K562 (cell line): ENCODE results near the gene CALU. TPM values are rescaled to one million over a fixed set of nuclear protein-coding genes. Genes with fewer than 3 reads are reported as not detected.

Experiments
- ATAC-seq: fragments of 200-7000 bp; cut with Tn5 transposase; 3 replicates; pipeline ENCODE4 v1.9.1; 2020; ENCODE audit warnings: moderate library complexity
- BruUV-seq: library from RNA; stranded (reverse); fragments of 400-500 nt; replicated peaks from 2 replicates; lab custom pipeline; 2021; lab: Mats Ljungman, UMichigan
- CTCF ChIA-PET: fragments of 300-600 bp; formaldehyde crosslinking; extraction: SDS; loops from one replicate; lab custom pipeline; 2021; ENCODE audit warnings: low intra/inter-chr PET ratio; lab: Yijun Ruan, JAX
- POLR2A ChIA-PET: fragments of 300-600, 350-650 bp; sonication (Branson Sonifier 250); formaldehyde crosslinking; extraction: SDS; loops from one replicate; lab custom pipeline; 2021; ENCODE audit warnings: antibody characterized with exemption, inconsistent platforms; lab: Yijun Ruan, JAX
- DNase-seq, 4 experiments: peaks; one replicate each; pipeline versions ENCODE4 v3.0.0 to v3.0.0-alpha.2; 2011 to 2018; ENCODE audit warnings: low spot score in 3 of 4, mixed read lengths in 3 of 4; ENCODE audit errors: extremely low read depth in 1 of 4
- FAIRE-seq: peaks from 2 replicates; lab custom pipeline; 2011; peaks lifted over from hg19 to GRCh38; lab: Jason Lieb, UNC
- H2AFZ ChIP-seq: 2 replicates; pipeline ENCODE4 v1.6.0; 2011; ENCODE audit warnings: low read depth, low read length, control low read depth, inconsistent platforms
- H3K27ac ChIP-seq: fragments of 200-600 bp; 3 replicates; pipeline ENCODE4 v1.8.0; 2011; ENCODE audit warnings: low read depth, mild to moderate bottlenecking, control low read depth, inconsistent platforms, low read length, moderate library complexity, mixed read lengths; ENCODE audit errors: extremely low read depth
- H3K27me3 ChIP-seq, 2 experiments: fragments of 300-600 bp in 1 of 2; 2 replicates in 1 of 2; 3 replicates in 1 of 2; pipeline versions ENCODE4 v1.6.0 to v1.8.0; 2011; ENCODE audit warnings: inconsistent platforms in 2 of 2, low read length in 2 of 2, mild to moderate bottlenecking in 1 of 2, mixed read lengths in 1 of 2, moderate library complexity in 1 of 2; ENCODE audit not compliant: control insufficient read depth in 2 of 2, insufficient read depth in 2 of 2
- H3K36me3 ChIP-seq: fragments of 300-600 bp; 3 replicates; pipeline ENCODE4 v1.8.0; 2011; ENCODE audit warnings: mild to moderate bottlenecking, low read length, inconsistent platforms; ENCODE audit not compliant: control insufficient read depth, insufficient read depth
- H3K4me1 ChIP-seq, 2 experiments: fragments of 200-600 bp in 1 of 2; replicated peaks in 1 of 2; 2 replicates in 1 of 2; 3 replicates in 1 of 2; pipeline versions ENCODE4 v1.5.1 to v1.8.0; 2011; ENCODE audit warnings: inconsistent platforms in 2 of 2, low read length in 2 of 2, mild to moderate bottlenecking in 1 of 2, mixed read lengths in 1 of 2, moderate library complexity in 1 of 2; ENCODE audit not compliant: control insufficient read depth in 2 of 2, insufficient read depth in 2 of 2
- H3K4me2 ChIP-seq: 2 replicates; pipeline ENCODE4 v1.6.1; 2011; ENCODE audit warnings: low read length, control low read depth, inconsistent platforms, mixed read lengths; ENCODE audit not compliant: insufficient read depth
- H3K4me3 ChIP-seq: fragments of 200-600 bp; sonication (generic), shearing (Covaris generic); 2 replicates; pipeline ENCODE4 v1.5.1; 2016; ENCODE audit warnings: control low read depth, inconsistent platforms
- H3K79me2 ChIP-seq: fragments of 200-600 bp; 3 replicates; pipeline ENCODE4 v1.8.0; 2011; ENCODE audit warnings: low read length, inconsistent platforms; ENCODE audit not compliant: control insufficient read depth, insufficient read depth
- H3K9ac ChIP-seq, 2 experiments: 2 replicates each; pipeline versions ENCODE4 v1.6.0 to v1.6.1; 2011; ENCODE audit warnings: low read depth in 2 of 2, low read length in 2 of 2, control low read depth in 1 of 2, inconsistent platforms in 1 of 2, mild to moderate bottlenecking in 1 of 2, mixed read lengths in 1 of 2; ENCODE audit not compliant: insufficient read depth in 1 of 2
- H3K9me1 ChIP-seq: one replicate; pipeline ENCODE4 v1.6.0; 2011; ENCODE audit warnings: inconsistent platforms, mild to moderate bottlenecking, low read length, moderate library complexity; ENCODE audit not compliant: control insufficient read depth, insufficient read depth
- H3K9me3 ChIP-seq: replicated peaks from 2 replicates; pipeline ENCODE4 v1.5.1; 2011; ENCODE audit warnings: low read depth, low read length, inconsistent platforms; ENCODE audit not compliant: control insufficient read depth, insufficient read depth
- H4K20me1 ChIP-seq: replicated peaks from 2 replicates; pipeline ENCODE4 v1.6.1; 2011; ENCODE audit warnings: low read length, inconsistent platforms, mixed read lengths; ENCODE audit not compliant: control insufficient read depth, insufficient read depth
- C11orf30 ChIP-seq: fragments of 450-650 bp; IDR thresholded peaks from 2 replicates; pipeline ENCODE4 v1.6.1; 2016; ENCODE audit warnings: low read depth, mild to moderate bottlenecking
- CCAR2 ChIP-seq: fragments of 200-400 bp; formaldehyde crosslinking; IDR thresholded peaks from 2 replicates; pipeline ENCODE4 v1.6.1; 2017; ENCODE audit warnings: mild to moderate bottlenecking, low read depth, low read length
- COPS2 ChIP-seq: fragments of 450-650 bp; conservative IDR thresholded peaks from 2 replicates; pipeline ENCODE4 v1.6.1; 2016; ENCODE audit warnings: mild to moderate bottlenecking, moderate library complexity
- FOS ChIP-seq: IDR thresholded peaks from 3 replicates; pipeline ENCODE4 v1.6.1; 2011; ENCODE audit not compliant: insufficient read length; ENCODE audit errors: extremely low read depth
- FOXA3 ChIP-seq, 2 experiments: fragments of 450-650 bp in 1 of 2; sonication (generic) in 1 of 2; formaldehyde crosslinking; IDR thresholded peaks in 1 of 2; conservative IDR thresholded peaks in 1 of 2; 2 replicates each; pipeline versions ENCODE4 v1.4.0 to v1.8.0; 2020 to 2022; ENCODE audit warnings: mild to moderate bottlenecking in 2 of 2, missing genetic modification reagents in 1 of 2
- ID3 ChIP-seq, 2 experiments: fragments of 250-450 bp in 1 of 2; fragments of 450-650 bp in 1 of 2; sonication (Bioruptor Pico) in 1 of 2; IDR thresholded peaks; 2 replicates each; pipeline versions ENCODE4 v1.6.1 to v1.8.0; 2016 to 2021; ENCODE audit warnings: mild to moderate bottlenecking in 2 of 2, moderate library complexity in 2 of 2, missing compliant biosample characterization in 1 of 2, missing genetic modification characterization in 1 of 2
- KDM2B ChIP-seq: fragments of 250-450 bp; sonication (Bioruptor Pico); IDR thresholded peaks from 2 replicates; pipeline ENCODE4 v1.8.0; 2021; ENCODE audit warnings: mild to moderate bottlenecking, moderate library complexity
- MAFF ChIP-seq: IDR thresholded peaks from 2 replicates; pipeline ENCODE4 v1.6.1; 2012; ENCODE audit warnings: low read length, improper control_type of control experiment
- MAFG ChIP-seq: fragments of 450-650 bp; conservative IDR thresholded peaks from 2 replicates; pipeline ENCODE4 v1.6.1; 2016; ENCODE audit warnings: missing genetic modification characterization, missing compliant biosample characterization
- MAFK ChIP-seq: IDR thresholded peaks from 2 replicates; pipeline ENCODE4 v1.6.1; 2011; ENCODE audit warnings: low read length, improper control_type of control experiment
- MXD1 ChIP-seq: fragments of 250-450 bp; sonication (Bioruptor Pico); IDR thresholded peaks from 2 replicates; pipeline ENCODE4 v1.8.0; 2021; ENCODE audit warnings: borderline replicate concordance, mild to moderate bottlenecking, moderate library complexity; ENCODE audit not compliant: poor library complexity, severe bottlenecking
- RCOR1 ChIP-seq, 2 experiments: IDR thresholded peaks; 2 replicates each; pipeline ENCODE4 v1.6.1; 2012; ENCODE audit warnings: low read depth in 2 of 2, low read length in 2 of 2, borderline replicate concordance in 1 of 2, improper control_type of control experiment in 1 of 2
- ZKSCAN3 ChIP-seq: fragments of 250-450 bp; sonication (Bioruptor Pico); IDR thresholded peaks from 2 replicates; pipeline ENCODE4 v1.4.0; 2020
- ZNF316 ChIP-seq: fragments of 450-650 bp; IDR thresholded peaks from 2 replicates; pipeline ENCODE4 v1.6.1; 2016
- WGBS: fragments of 100-300 bp; shearing (Covaris generic); methylation state at CpG from one replicate; pipeline ENCODE4 v1.1.6; 2016; ENCODE audit warnings: low coverage, mixed read lengths; ENCODE audit not compliant: insufficient coverage; ENCODE audit errors: missing lambda C conversion rate; 5-methylcytosine and 5-hydroxymethylcytosine counted together
- in situ Hi-C: fragments of 300-500 bp; cut with MboI; formaldehyde crosslinking; loops from 4 replicates; pipeline ENCODE4 v1.15.0; 2018; ENCODE audit warnings: inconsistent platforms, mixed read lengths
- intact Hi-C: fragments of 100-400 bp; cut with micrococcal nuclease; formaldehyde crosslinking; loops from 2 replicates; pipeline ENCODE4 v1.14.2; 2022
- polyA plus RNA-seq, 8 experiments: library from polyadenylated mRNA; depleted of rRNA in 4 of 8; stranded (reverse) in 5 of 8; unstranded in 3 of 8; fragments of >200 nt; fragmentation: Nextera tagmentation in 2 of 8; fragmentation: Illumina TruSeq in 1 of 8; extraction: Ambion mirVana in 2 of 8; extraction: Trizol in 1 of 8; gene quantifications; 2 replicates each; pipeline versions ENCODE4 v1.2.1 to v1.2.3, GENCODE V29; 2011 to 2014; ENCODE audit warnings: inconsistent platforms in 1 of 8, missing spikeins in 1 of 8
- total RNA-seq, 7 experiments: library from RNA; depleted of rRNA in 6 of 7; stranded (reverse); fragments of >200 nt in 6 of 7; fragmentation: Illumina TruSeq in 2 of 7; extraction: Trizol in 2 of 7; gene quantifications; 2 replicates each; pipeline versions ENCODE4 v1.2.1 to v1.2.3, GENCODE V29; 2011 to 2021; ENCODE audit warnings: low replicate concordance in 1 of 7
- TF ChIP-seq, protein P1 (sequence below): fragments of 450-650 bp; formaldehyde crosslinking; conservative IDR thresholded peaks from 2 replicates; pipeline ENCODE4 v1.4.0; 2022; ENCODE audit warnings: mild to moderate bottlenecking, missing genetic modification characterization

The CALU gene
- total and polyA plus RNA-seq, 9 of the 15 experiments (the other 6 are each of a cell fraction or from before 2014, with no cell fraction given): 166 to 286 (median 215) TPM

DNA sequence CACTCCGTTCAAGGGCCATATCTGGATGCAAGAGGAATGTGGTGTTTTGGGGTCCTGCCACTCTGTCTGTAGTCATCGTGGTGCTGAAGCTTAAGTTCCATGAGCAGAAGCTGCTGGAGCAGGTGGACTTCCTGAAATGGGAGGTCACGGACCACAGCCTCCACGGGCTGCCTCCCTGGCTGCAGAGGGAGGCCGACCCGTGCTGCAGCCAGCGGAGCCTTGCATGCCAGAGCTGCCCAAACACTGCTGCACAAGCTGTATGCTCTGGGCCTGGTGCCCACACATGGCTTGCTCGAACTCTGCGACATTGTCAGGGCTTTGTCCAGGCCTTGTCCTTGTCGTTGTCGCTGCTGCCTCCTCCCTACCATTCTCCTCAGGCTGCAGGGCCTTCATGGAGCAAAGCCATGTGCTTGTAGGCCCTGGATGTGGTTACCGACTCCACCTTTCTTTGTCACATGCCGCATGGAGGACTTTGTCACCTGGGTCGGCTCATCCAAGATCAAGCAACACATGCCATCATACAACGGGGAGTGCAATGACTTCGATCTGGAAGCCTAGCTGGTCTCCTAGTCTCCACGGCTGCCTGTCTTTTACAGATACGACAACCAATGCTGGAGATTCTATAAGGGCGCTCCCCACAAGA is 45.7 kb upstream of the CALU start (continued):
- TF ChIP-seq, protein P1, sequence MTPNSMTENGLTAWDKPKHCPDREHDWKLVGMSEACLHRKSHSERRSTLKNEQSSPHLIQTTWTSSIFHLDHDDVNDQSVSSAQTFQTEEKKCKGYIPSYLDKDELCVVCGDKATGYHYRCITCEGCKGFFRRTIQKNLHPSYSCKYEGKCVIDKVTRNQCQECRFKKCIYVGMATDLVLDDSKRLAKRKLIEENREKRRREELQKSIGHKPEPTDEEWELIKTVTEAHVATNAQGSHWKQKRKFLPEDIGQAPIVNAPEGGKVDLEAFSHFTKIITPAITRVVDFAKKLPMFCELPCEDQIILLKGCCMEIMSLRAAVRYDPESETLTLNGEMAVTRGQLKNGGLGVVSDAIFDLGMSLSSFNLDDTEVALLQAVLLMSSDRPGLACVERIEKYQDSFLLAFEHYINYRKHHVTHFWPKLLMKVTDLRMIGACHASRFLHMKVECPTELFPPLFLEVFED (CRISPR knock-in tag): no peak
- TF ChIP-seq FOS (no peak), MXD1 (CRISPR knock-in tag) (no peak), ID3 (CRISPR knock-in tag; IDR thresholded peaks at IDR 0.05) (no peak), ID3 (tag; IDR thresholded peaks at IDR 0.05) (0 out of 2 replicates have a peak, but pooled peaks have one; percentile 35), COPS2 (no peak)

DNA sequence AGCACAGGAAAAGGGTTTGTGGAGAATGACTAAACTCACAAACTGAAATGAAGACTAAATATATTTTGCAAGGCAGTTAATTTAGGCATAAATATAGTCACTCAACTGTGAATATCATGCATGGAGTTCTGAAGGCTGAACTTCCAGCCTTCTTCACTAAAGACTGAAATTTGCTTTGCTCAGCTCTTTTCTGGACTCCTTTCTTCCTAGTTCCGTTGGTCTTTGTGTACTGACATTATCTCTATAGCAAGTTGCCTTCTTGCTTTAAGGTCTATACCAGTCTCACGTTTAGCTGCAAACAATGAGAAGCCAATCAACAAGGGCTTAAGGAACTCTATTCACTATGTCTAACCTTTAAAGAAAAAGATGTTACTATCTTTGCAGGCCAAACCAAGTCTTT is 44.4 kb upstream of the CALU start:
- H3K36me3 ChIP-seq: no peaks in the 10 kb centered on the region
- peak overlapping the region; percentile 15; the same call in 1 of the 2 replicates for H2AFZ ChIP-seq
- H3K4me1 ChIP-seq: peaks cover 5 to 19% of the 10 kb centered on the region in 2 experiments; a peak in 4 of 5 replicates
- no peak overlapping the region for H3K27ac ChIP-seq
- peaks cover 0 to 9% of the 10 kb centered on the region in 2 experiments; a peak in 2 of 5 replicates for H3K27me3 ChIP-seq
- in situ Hi-C loops (no loop called here), intact Hi-C loops (no loop called here)
- H3K4me3 ChIP-seq: no peak overlapping the region
- H3K9me1 ChIP-seq: no peaks in the 10 kb centered on the region
- FAIRE-seq (no peak), ATAC-seq (no peak), DNase-seq (no peak)
- ChIA-PET POLR2A (interaction anchor here (0.5 to 2.0 kb wide), 7 partner anchors 13 to 1075 kb away, joined by 3 to 6 read pairs (median 3); partner anchors contain the start of gene GARIN1A), CTCF (no interaction called here)
- H4K20me1 ChIP-seq: no peaks in the 10 kb centered on the region
- H3K79me2 ChIP-seq: no peaks in the 10 kb centered on the region
- no peaks in the 10 kb centered on the region for H3K9me3 ChIP-seq
- no peak overlapping the region for H3K9ac ChIP-seq
- H3K4me2 ChIP-seq: no peak overlapping the region
- TF ChIP-seq CCAR2: no peak
- TF ChIP-seq RCOR1 (IDR thresholded peaks at IDR 0.05; ENCODE audit: borderline replicate concordance in 1 of 2, low read depth in 2 of 2, low read length in 2 of 2): no peak
- TF ChIP-seq FOXA3 (CRISPR knock-in tag; conservative IDR thresholded peaks at IDR 0.05 in 1 of 2, IDR thresholded peaks at IDR 0.05 in 1 of 2): peak in 1 of 2 experiments; percentile 52; a peak in 2 of 4 replicates
- peak; percentile 96 for TF ChIP-seq MAFF
- no peak for TF ChIP-seq ZKSCAN3 (CRISPR knock-in tag)
- TF ChIP-seq ZNF316: peak; percentile 96
- peak; percentile 96 for TF ChIP-seq MAFK
- peak; percentile 93 for TF ChIP-seq C11orf30
- peak; percentile 83 for TF ChIP-seq MAFG (tag)
- no peak for TF ChIP-seq KDM2B (CRISPR knock-in tag)
- BruUV-seq: no TSS peak
- WGBS: 11% methylated on average over 2 of the region's 2 CpGs
